Measurements from ENCODE around the gene KLHL25. TPM values are rescaled to one million over a fixed set of nuclear protein-coding genes. Genes with fewer than 3 reads are reported as not detected.

KLHL25 gene
- total RNA-seq, 4 donors from 2014 or later, result 8.8 to 21.3 (median 11.8) TPM

GRCh38 chr15:85825118-85825517 lies 30.4 kb upstream of the KLHL25 start:
- H3K9me3 ChIP-seq, result no peaks in the 10 kb centered on the region
- H3K36me3 ChIP-seq, result no peaks in the 10 kb centered on the region
- no peak for TF ChIP-seq EP300 (IDR thresholded peaks at IDR 0.05)
- TF ChIP-seq POLR2AphosphoS5 (IDR thresholded peaks at IDR 0.05), result no peak
- TF ChIP-seq CTCF (IDR thresholded peaks at IDR 0.05), result no peak
- no peak for TF ChIP-seq POLR2A (IDR thresholded peaks at IDR 0.05)
- H3K4me1 ChIP-seq, result no peaks in the 10 kb centered on the region
- no peak overlapping the region for H3K4me3 ChIP-seq
- no peak overlapping the region for H3K27ac ChIP-seq
- no peak for ATAC-seq
- no peaks in the 10 kb centered on the region for H3K27me3 ChIP-seq
- 65 to 68% methylated on average over 3 of the region's 4 CpGs for WGBS, 2 donors (ENCODE audit: low coverage in 1 of 2)

- Histone ChIP-seq H3K27ac (no peak overlapping the region), H3K36me3 (no peaks in the 10 kb centered on the region), H3K4me3 (no peak overlapping the region), H3K27me3 (no peaks in the 10 kb centered on the region), H3K4me1 (no peaks in the 10 kb centered on the region), H3K9me3 (no peaks in the 10 kb centered on the region)
- 77% methylated on average over 3 to 6 of the region's 6 CpGs for WGBS, 2 donors (ENCODE audit: low coverage in 1 of 2)
- TF ChIP-seq POLR2AphosphoS5 (IDR thresholded peaks at IDR 0.05) (no peak), EP300 (IDR thresholded peaks at IDR 0.05) (no peak), CTCF (IDR thresholded peaks at IDR 0.05) (no peak), POLR2A (IDR thresholded peaks at IDR 0.05) (no peak)
- ATAC-seq, result no peak
Observed at GRCh38 chr15:85821545-85821944, 26.8 kb upstream of the KLHL25 start.

GRCh38 chr15:85819938-85820337 lies 25.2 kb upstream of the KLHL25 start:
- H3K9me3 ChIP-seq, result no peaks in the 10 kb centered on the region
- no peak overlapping the region for H3K27ac ChIP-seq
- no peaks in the 10 kb centered on the region for H3K27me3 ChIP-seq
- no peak for TF ChIP-seq EP300 (IDR thresholded peaks at IDR 0.05)
- no peak for TF ChIP-seq CTCF (IDR thresholded peaks at IDR 0.05)
- no peak for TF ChIP-seq POLR2A (IDR thresholded peaks at IDR 0.05)
- no peak for TF ChIP-seq POLR2AphosphoS5 (IDR thresholded peaks at IDR 0.05)
- H3K4me3 ChIP-seq, result no peak overlapping the region
- H3K4me1 ChIP-seq, result no peaks in the 10 kb centered on the region
- no peaks in the 10 kb centered on the region for H3K36me3 ChIP-seq
- no peak for ATAC-seq
- 69 to 82% methylated on average over 4 to 5 of the region's 5 CpGs for WGBS, 2 donors (ENCODE audit: low coverage in 1 of 2)

- ATAC-seq, result no peak
- no peaks in the 10 kb centered on the region for H3K4me1 ChIP-seq
- H3K4me3 ChIP-seq, result no peak overlapping the region
- H3K27me3 ChIP-seq, result no peaks in the 10 kb centered on the region
- no peaks in the 10 kb centered on the region for H3K9me3 ChIP-seq
- no peak overlapping the region for H3K27ac ChIP-seq
- no peaks in the 10 kb centered on the region for H3K36me3 ChIP-seq
- no peak for TF ChIP-seq EP300 (IDR thresholded peaks at IDR 0.05)
- no peak for TF ChIP-seq POLR2A (IDR thresholded peaks at IDR 0.05)
- no peak for TF ChIP-seq CTCF (IDR thresholded peaks at IDR 0.05)
Observed at GRCh38 chr15:85813234-85813633, 18.5 kb upstream of the KLHL25 start.

GRCh38 chr15:85810075-85810474 lies 15.3 kb upstream of the KLHL25 start:
- Histone ChIP-seq H3K36me3 (no peaks in the 10 kb centered on the region), H3K27me3 (no peaks in the 10 kb centered on the region), H3K27ac (no peak overlapping the region), H3K9me3 (no peaks in the 10 kb centered on the region), H3K4me1 (peaks cover 0 to 4% (median 0%) of the 10 kb centered on the region in 3 donors), H3K4me3 (no peak overlapping the region)
- ATAC-seq, result no peak
- no peak for TF ChIP-seq POLR2AphosphoS5 (IDR thresholded peaks at IDR 0.05)
- no peak for TF ChIP-seq CTCF (IDR thresholded peaks at IDR 0.05)
- TF ChIP-seq POLR2A (IDR thresholded peaks at IDR 0.05), result no peak
- no peak for TF ChIP-seq EP300 (IDR thresholded peaks at IDR 0.05)
- WGBS, 2 donors (ENCODE audit: low coverage in 1 of 2), result 51 to 71% methylated on average over 2 of the region's 3 CpGs
